Tibial artery (tissue), 4 donors: Measurements from ENCODE around the gene KRT3.

Source experiments
- DNase-seq, 2 donors: peaks; one replicate each; pipeline ENCODE4 v3.0.0-alpha.2; 2019
- H3K27ac ChIP-seq, 2 donors: fragments of 200-600 bp; sonication (generic) in 1 of 2; 1 replicate in 1 of 2; 2 replicates in 1 of 2; pipeline ENCODE4 v1.5.1; 2018 to 2019; ENCODE audit warnings: mild to moderate bottlenecking in 1 of 2
- H3K27me3 ChIP-seq, 2 donors: fragments of 200-600 bp; sonication (generic) in 1 of 2; one replicate each; pipeline versions ENCODE4 v1.5.1 to v1.6.0; 2016 to 2019
- H3K36me3 ChIP-seq, 3 donors: fragments of 200-600 bp; sonication (generic) in 2 of 3; one replicate each; pipeline ENCODE4 v1.5.1; 2016 to 2019; ENCODE audit warnings: mild to moderate bottlenecking in 2 of 3
- H3K4me1 ChIP-seq, 4 donors: fragments of 200-600 bp; sonication (generic) in 2 of 4; 1 replicate in 3 of 4; 2 replicates in 1 of 4; pipeline ENCODE4 v1.5.1; 2016 to 2019
- H3K4me3 ChIP-seq, 2 donors: fragments of 200-600 bp; sonication (generic) in 1 of 2; 1 replicate in 1 of 2; 2 replicates in 1 of 2; pipeline ENCODE4 v1.5.1; 2018 to 2019; ENCODE audit warnings: mild to moderate bottlenecking in 2 of 2
- H3K9me3 ChIP-seq, 3 donors: fragments of 200-600 bp; sonication (generic) in 1 of 3; one replicate each; pipeline ENCODE4 v1.5.1; 2016 to 2019
- intact Hi-C: fragments of 100-400 bp; cut with DNase I; formaldehyde crosslinking; loops from one replicate; pipeline ENCODE4 v1.15.0; 2023; ENCODE audit warnings: low total_unique reads
- TF ChIP-seq, protein P1 (sequence below), 2 experiments: fragments of 200-600 bp in 1 of 2; fragments of 450-650 bp in 1 of 2; IDR thresholded peaks; one replicate each; pipeline ENCODE4 v1.5.1; 2017 to 2019; ENCODE audit warnings: antibody characterized with exemption in 2 of 2, mild to moderate bottlenecking in 1 of 2, moderate library complexity in 1 of 2

Gene KRT3

GRCh38 chr12:52749827-52750226, 46.1 kb downstream of the KRT3 start:
- peaks cover 0 to 25% of the 10 kb centered on the region in 2 donors for H3K27me3 ChIP-seq
- intact Hi-C loops = no loop called here
- H3K9me3 ChIP-seq = no peaks in the 10 kb centered on the region
- TF ChIP-seq, protein P1, sequence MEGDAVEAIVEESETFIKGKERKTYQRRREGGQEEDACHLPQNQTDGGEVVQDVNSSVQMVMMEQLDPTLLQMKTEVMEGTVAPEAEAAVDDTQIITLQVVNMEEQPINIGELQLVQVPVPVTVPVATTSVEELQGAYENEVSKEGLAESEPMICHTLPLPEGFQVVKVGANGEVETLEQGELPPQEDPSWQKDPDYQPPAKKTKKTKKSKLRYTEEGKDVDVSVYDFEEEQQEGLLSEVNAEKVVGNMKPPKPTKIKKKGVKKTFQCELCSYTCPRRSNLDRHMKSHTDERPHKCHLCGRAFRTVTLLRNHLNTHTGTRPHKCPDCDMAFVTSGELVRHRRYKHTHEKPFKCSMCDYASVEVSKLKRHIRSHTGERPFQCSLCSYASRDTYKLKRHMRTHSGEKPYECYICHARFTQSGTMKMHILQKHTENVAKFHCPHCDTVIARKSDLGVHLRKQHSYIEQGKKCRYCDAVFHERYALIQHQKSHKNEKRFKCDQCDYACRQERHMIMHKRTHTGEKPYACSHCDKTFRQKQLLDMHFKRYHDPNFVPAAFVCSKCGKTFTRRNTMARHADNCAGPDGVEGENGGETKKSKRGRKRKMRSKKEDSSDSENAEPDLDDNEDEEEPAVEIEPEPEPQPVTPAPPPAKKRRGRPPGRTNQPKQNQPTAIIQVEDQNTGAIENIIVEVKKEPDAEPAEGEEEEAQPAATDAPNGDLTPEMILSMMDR (IDR thresholded peaks at IDR 0.05) = no peak
- H3K4me1 ChIP-seq = no peaks in the 10 kb centered on the region
- H3K4me3 ChIP-seq = no peak overlapping the region
- H3K27ac ChIP-seq = no peak overlapping the region
- H3K36me3 ChIP-seq = no peaks in the 10 kb centered on the region
- no peak for DNase-seq

DNA sequence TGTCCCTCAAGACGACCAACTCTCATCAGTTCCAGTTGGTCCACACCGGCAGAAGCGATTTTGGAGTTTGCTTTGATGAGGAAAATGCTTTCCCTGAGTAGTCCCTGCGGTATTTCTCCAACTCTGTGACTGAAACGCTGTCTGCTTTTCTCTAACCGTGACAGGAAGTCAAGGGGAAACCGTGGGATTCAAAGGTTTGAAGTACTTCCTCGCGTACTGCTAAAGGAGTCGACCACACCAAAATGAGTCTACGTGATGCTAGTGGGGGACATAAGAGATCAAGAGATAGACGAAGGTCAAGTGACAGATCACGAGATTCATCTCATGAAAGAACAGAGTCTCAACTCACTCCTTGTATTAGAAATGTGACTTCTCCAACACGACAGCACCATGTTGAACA, 47.3 kb downstream of the KRT3 start:
- no peaks in the 10 kb centered on the region for H3K4me1 ChIP-seq
- TF ChIP-seq, protein P1 (IDR thresholded peaks at IDR 0.05) = no peak
- no peaks in the 10 kb centered on the region for H3K36me3 ChIP-seq
- no peaks in the 10 kb centered on the region for H3K9me3 ChIP-seq
- no peak overlapping the region for H3K27ac ChIP-seq
- peaks cover 0 to 16% of the 10 kb centered on the region in 2 donors for H3K27me3 ChIP-seq
- intact Hi-C loops = no loop called here
- DNase-seq = no peak
- no peak overlapping the region for H3K4me3 ChIP-seq

DNA sequence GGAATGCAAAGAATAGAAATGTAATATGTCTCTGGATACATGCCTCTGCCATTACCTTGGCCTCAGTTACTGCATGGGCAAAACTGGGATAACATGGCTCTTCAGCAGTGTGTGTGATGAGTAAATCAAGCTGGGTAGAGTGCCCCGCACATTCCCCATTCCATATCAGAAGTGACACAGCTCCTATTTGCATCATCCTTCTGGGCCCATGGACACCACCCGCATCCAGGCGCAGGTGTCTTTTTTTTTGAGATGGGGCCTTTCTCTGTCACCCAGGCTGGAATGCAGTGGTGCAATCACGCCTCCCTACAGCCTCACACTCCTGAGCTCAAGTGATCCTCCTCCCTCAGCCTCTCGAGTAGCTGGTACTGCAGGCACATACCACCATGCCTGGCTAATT, 50.4 kb downstream of the KRT3 start:
- TF ChIP-seq, protein P1 (IDR thresholded peaks at IDR 0.05) = no peak
- intact Hi-C loops = no loop called here
- no peak for DNase-seq

DNA sequence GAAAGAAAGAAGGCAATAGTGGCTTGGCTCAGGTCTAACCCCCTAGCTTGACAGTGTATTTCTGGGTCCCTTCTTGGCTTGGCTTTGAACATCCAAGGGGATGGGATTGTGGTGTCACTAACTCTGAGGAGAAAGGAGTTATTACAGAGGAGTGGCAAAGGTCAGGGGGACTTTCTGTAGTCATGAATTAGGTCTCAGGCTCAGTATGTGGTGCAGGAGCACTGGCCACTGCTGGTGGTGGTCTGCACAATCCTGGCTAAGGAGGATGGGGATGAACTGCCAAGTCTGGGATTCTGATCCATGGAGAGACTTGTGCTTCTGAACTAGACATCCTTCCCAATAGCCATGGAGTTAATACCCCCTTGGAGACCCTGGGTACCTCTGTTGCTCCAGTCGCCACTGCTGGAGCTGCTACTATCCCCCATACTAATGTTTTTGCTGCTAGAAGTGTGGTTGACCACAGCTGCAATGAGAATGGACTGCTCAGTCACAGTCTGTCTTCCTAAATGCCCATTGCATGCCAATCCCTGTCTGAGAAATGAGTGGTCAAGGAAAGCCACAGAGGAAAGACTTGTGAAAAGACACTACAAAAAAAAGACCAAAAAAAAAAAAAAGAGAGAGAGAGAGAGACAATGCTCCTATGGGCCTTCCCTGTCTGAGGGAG, 51.3 kb downstream of the KRT3 start:
- Histone ChIP-seq H3K27ac (no peak overlapping the region), H3K4me3 (no peak overlapping the region), H3K27me3 (peaks cover 0 to 25% of the 10 kb centered on the region in 2 donors), H3K4me1 (no peaks in the 10 kb centered on the region), H3K9me3 (no peaks in the 10 kb centered on the region), H3K36me3 (no peaks in the 10 kb centered on the region)
- TF ChIP-seq, protein P1 (IDR thresholded peaks at IDR 0.05) = no peak
- intact Hi-C loops = no loop called here
- no peak for DNase-seq

More for the DNA sequence above, 50.4 kb downstream of the KRT3 start:
- Histone ChIP-seq H3K9me3 (no peaks in the 10 kb centered on the region), H3K36me3 (no peaks in the 10 kb centered on the region), H3K4me1 (no peaks in the 10 kb centered on the region), H3K4me3 (no peak overlapping the region), H3K27ac (no peak overlapping the region), H3K27me3 (peaks cover 0 to 25% of the 10 kb centered on the region in 2 donors)

GRCh38 chr12:52742822-52743457, 53.0 kb downstream of the KRT3 start:
- Histone ChIP-seq H3K4me1 (no peaks in the 10 kb centered on the region), H3K36me3 (no peaks in the 10 kb centered on the region), H3K27me3 (peaks cover 0 to 22% of the 10 kb centered on the region in 2 donors), H3K27ac (no peak overlapping the region), H3K4me3 (no peak overlapping the region), H3K9me3 (no peaks in the 10 kb centered on the region)
- no peak for DNase-seq
- intact Hi-C loops = no loop called here
- TF ChIP-seq, protein P1 (IDR thresholded peaks at IDR 0.05) = no peak
